ENCODE data around the gene SEMA3D.

SEMA3D gene

DNA sequence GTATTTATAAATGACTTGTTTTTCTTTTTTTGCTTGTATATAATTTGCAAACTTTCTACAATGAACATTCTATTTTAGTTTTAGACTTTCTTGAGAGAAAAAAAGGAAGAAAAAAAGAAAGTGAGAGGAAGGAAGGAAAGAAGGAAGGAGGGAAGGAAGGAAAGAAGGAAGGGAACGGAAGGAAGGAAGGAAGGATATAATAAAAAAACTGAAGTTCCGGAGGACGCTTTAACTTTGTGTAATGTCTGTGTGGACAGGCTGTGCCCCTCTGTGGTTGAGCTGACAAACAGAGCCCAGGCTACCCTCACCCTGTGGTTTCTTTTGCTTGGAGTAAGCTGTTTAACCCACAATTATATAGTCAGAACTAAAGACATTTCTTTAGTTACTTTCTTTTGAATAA is 108.7 kb downstream of the SEMA3D start:
- DNase-seq (ENCODE audit: low read depth in 2 of 2), result no peak

GRCh38 chr7:85075864-85076263 is 111.0 kb downstream of the SEMA3D start:
- DNase-seq (ENCODE audit: low read depth in 2 of 2), result no peak

DNA sequence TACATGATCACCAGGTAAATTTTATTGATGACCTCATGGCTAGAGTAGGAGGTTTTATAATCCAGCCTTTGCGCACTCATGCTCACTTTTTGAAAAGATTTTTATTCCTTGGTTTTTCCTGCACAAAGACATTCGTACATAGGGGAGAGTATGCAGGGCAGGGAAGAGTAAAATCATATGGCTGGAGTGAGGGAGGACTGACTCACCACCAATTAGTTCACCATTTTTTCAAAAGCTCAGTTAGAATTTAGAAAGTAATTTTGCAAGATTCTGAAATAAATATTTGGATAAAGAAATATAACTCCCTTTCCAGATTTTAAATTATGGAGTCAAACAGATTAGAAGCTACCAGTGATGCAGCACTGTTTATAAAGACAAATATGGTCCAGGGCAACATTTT is 111.9 kb downstream of the SEMA3D start:
- DNase-seq (ENCODE audit: low read depth in 2 of 2), result no peak

DNA sequence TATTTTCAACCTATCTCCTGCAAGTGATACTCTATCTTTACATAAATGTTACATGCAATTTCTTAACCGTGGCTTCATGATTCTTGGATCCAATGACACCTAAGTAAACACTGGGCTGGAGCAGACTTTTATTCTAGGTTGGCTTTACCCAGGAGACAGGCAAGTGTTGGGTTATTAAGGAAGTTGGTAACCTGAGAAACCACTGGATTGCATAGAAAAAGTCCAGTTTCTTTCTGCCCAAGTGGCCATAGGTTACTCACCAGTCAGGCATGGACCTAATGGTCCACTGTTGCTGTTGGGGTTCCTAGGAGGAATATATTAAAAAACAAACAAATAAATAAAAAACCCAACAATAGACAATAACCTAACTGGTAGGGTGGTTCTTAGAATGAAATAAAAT is 112.8 kb downstream of the SEMA3D start:
- no peak for DNase-seq (ENCODE audit: low read depth in 2 of 2)

GRCh38 chr7:85070967-85071628 is 115.8 kb downstream of the SEMA3D start:
- DNase-seq (ENCODE audit: low read depth in 2 of 2), result no peak

DNA sequence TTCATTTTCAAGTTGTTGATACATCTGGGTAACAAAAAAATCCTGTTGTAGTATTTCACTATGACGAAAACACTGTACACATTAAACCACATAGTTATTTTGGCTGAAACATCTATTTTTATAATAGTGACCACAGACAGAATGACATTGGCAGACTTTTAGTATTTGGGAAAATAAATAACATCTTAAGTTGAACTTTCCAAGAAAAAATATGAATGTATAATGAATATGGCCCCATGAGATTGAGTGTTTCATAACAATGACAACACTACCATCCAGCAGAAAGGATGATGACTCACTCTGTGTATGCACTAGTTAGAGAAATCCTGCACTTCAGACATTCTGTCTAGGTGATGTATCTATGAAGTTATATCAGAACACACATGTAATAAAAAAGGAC is 118.1 kb downstream of the SEMA3D start:
- no peak for DNase-seq (ENCODE audit: low read depth in 2 of 2)

- DNase-seq (ENCODE audit: low read depth in 2 of 2), result no peak
Measured at GRCh38 chr7:85067371-85067770, 119.5 kb downstream of the SEMA3D start.

- DNase-seq (ENCODE audit: low read depth in 2 of 2), result no peak
Measured at GRCh38 chr7:85065888-85066485, 120.9 kb downstream of the SEMA3D start.

DNA sequence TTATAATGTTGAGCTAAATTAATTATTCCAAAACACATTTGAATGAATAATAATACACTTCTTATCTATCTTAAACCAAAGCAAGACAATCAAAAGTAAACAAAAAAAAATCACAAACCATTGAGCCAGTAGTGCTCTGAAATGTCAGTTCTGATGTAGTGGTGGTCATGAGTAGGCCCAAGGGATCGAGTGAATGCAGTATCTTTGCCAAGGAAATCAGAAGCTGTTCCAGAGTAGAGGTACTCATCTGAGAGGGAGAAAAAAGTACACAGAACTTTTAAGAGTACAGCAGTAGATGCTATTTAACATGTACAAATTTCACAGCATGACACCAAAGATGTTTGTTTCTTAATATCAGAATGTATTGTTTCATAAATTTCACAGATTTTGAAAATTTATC is 121.5 kb downstream of the SEMA3D start:
- DNase-seq (ENCODE audit: low read depth in 2 of 2), result no peak

GRCh38 chr7:85062651-85063050 is 124.2 kb downstream of the SEMA3D start:
- DNase-seq (ENCODE audit: low read depth in 2 of 2), result no peak

GRCh38 chr7:85061456-85061855 is 125.4 kb downstream of the SEMA3D start:
- no peak for DNase-seq (ENCODE audit: low read depth in 2 of 2)

DNA sequence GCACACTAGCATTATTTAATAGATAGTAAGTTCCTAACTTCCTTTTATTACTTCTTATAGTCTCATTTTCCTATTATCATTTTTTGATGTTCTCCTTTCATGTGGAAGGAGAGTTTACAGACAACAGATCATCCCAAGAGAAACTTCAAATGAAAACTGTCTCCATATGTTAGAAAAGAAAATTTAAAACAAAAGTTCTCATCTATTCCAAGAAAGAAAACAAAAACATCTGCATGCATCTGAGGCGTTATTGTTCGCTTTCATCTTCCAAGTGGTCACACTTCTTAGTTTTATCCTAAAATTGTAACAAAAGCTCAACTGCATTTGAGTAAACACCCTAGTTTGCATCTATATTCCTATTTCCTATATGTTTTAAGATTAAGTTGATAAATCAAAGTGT is 126.2 kb downstream of the SEMA3D start:
- no peak for DNase-seq (ENCODE audit: low read depth in 2 of 2)

GRCh38 chr7:85055906-85056305 is 130.9 kb downstream of the SEMA3D start:
- no peak for DNase-seq (ENCODE audit: low read depth in 2 of 2)

GRCh38 chr7:85055196-85055595 is 131.7 kb downstream of the SEMA3D start:
- no peak for DNase-seq (ENCODE audit: low read depth in 2 of 2)

DNA sequence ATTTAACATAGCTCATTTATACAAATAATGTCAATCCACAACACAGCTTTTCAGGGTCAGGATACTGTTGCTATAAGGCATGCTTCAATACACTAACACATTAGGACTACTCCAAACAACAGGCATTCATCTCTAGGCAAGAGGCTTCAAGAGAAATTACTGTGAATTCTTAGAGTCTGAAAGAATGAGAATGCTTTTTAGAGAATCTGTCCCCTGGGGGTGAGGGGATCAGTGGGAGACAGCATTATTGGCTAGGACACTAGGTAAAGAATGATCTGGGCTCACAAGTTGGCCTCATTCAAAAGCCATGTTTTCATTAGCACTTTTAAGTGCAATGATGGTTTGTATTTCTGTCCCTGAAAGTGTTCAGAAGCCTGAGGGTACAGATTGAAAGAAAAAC is 132.6 kb downstream of the SEMA3D start:
- DNase-seq (ENCODE audit: low read depth in 2 of 2), result no peak

GRCh38 chr7:85052894-85053293 is 134.0 kb downstream of the SEMA3D start:
- DNase-seq (ENCODE audit: low read depth in 2 of 2), result no peak

DNA sequence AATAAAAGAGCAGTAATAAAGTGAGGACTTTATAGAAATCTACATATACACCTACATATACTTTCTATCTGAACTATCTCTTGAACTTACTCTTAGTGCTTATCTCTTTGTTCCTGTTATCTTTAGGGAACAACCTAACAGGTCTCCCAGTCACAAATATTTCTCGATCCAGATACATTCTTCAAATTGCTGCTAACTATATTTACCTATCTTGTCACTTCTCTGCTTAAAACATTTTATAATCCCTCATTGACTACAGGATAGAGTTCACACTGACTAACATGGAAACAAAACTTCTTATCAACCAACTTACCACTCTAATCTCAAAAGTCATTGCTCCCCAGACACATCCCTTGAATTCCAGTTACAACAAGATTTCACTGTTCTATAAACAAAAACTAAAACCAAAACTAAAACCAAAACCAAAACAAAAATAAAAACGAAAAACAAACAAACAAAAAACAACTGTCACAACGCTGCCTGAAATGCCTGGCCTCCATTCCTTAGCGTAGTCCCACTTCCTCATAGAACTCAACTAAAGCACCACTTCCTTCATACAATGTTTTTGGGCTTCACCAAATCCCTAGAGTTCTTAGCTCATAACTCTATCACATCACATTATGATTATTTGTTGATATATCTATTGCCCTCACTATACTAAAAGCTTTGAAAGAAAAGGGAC is 134.7 kb downstream of the SEMA3D start:
- DNase-seq (ENCODE audit: low read depth in 2 of 2), result no peak

- no peak for DNase-seq (ENCODE audit: low read depth in 2 of 2)
Measured at GRCh38 chr7:85046534-85046933, 140.3 kb downstream of the SEMA3D start.

- no peak for DNase-seq (ENCODE audit: low read depth in 2 of 2)
Measured at GRCh38 chr7:85041605-85042216, 145.1 kb downstream of the SEMA3D start.

DNA sequence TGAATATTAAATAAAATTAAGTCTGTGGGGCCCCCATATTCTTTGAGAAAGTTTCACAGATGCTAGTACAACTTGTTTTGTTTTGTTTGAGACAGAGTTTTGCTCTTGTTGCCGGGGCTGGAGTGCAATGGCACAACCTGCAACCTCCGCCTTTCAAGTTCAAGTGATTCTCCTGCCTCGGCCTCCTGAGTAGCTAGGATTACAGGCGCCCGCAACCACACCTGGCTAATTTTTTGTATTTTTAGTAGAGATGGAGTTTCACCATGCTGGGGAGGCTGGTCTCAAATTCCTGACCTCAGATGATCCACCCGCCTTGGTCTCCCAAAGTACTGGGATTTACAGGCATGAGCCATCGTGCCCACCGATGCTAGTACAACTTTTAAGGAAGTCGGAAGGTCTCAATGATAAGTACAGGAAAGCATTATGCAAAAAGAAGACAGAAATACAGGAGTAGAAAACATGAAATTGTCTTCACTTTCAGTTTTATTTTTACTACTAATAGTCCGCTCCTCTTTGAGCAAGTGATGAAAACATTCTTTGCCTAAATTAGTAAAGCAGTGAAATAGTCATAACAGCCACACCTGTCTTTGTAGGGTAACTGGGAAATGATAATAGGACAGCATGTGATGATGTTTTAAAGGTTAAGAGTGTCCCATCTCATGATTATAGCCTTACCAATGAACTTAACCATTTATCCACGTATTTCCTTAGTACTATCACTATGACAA is 147.5 kb downstream of the SEMA3D start:
- no peak for DNase-seq (ENCODE audit: low read depth in 2 of 2)

GRCh38 chr7:85038466-85038865 is 148.4 kb downstream of the SEMA3D start:
- no peak for DNase-seq (ENCODE audit: low read depth in 2 of 2)

GRCh38 chr7:85033263-85033662 is 153.6 kb downstream of the SEMA3D start:
- DNase-seq (ENCODE audit: low read depth in 2 of 2), result no peak
